K562 (cell line): ENCODE results near the gene RGPD4. TPM values are rescaled to one million over a fixed set of nuclear protein-coding genes. Genes with fewer than 3 reads are reported as not detected.
"Not testable (repeated sequence)": the region's sequence is repeated elsewhere in the genome, so short reads cannot be mapped to it uniquely, and the experiment has no call there.

ENCODE experiments used
- ATAC-seq: fragments of 200-7000 bp; cut with Tn5 transposase; 3 replicates; pipeline ENCODE4 v1.9.1; 2020; ENCODE audit warnings: moderate library complexity
- Bru-seq: library from RNA; stranded (reverse); fragments of 400-500 nt; gene quantifications from one replicate; lab custom pipeline; 2021; lab: Mats Ljungman, UMichigan
- BruChase-seq, 2 experiments: library from RNA; stranded (reverse); fragments of 400-500 nt; gene quantifications; one replicate each; lab custom pipeline; 2021; lab: Mats Ljungman, UMichigan
- BruUV-seq: library from RNA; stranded (reverse); fragments of 400-500 nt; replicated peaks from 2 replicates; lab custom pipeline; 2021; lab: Mats Ljungman, UMichigan
- CTCF ChIA-PET: fragments of 300-600 bp; formaldehyde crosslinking; extraction: SDS; loops from one replicate; lab custom pipeline; 2021; ENCODE audit warnings: low intra/inter-chr PET ratio; lab: Yijun Ruan, JAX
- POLR2A ChIA-PET: fragments of 300-600, 350-650 bp; sonication (Branson Sonifier 250); formaldehyde crosslinking; extraction: SDS; loops from one replicate; lab custom pipeline; 2021; ENCODE audit warnings: antibody characterized with exemption, inconsistent platforms; lab: Yijun Ruan, JAX
- DNase-seq, 4 experiments: peaks; one replicate each; pipeline versions ENCODE4 v3.0.0 to v3.0.0-alpha.2; 2011 to 2018; ENCODE audit warnings: low spot score in 3 of 4, mixed read lengths in 3 of 4; ENCODE audit errors: extremely low read depth in 1 of 4
- FAIRE-seq: peaks from 2 replicates; lab custom pipeline; 2011; peaks lifted over from hg19 to GRCh38; lab: Jason Lieb, UNC
- H2AFZ ChIP-seq: 2 replicates; pipeline ENCODE4 v1.6.0; 2011; ENCODE audit warnings: low read depth, low read length, control low read depth, inconsistent platforms
- H3K27ac ChIP-seq: fragments of 200-600 bp; 3 replicates; pipeline ENCODE4 v1.8.0; 2011; ENCODE audit warnings: low read depth, mild to moderate bottlenecking, control low read depth, inconsistent platforms, low read length, moderate library complexity, mixed read lengths; ENCODE audit errors: extremely low read depth
- H3K27me3 ChIP-seq, 2 experiments: fragments of 300-600 bp in 1 of 2; 2 replicates in 1 of 2; 3 replicates in 1 of 2; pipeline versions ENCODE4 v1.6.0 to v1.8.0; 2011; ENCODE audit warnings: inconsistent platforms in 2 of 2, low read length in 2 of 2, mild to moderate bottlenecking in 1 of 2, mixed read lengths in 1 of 2, moderate library complexity in 1 of 2; ENCODE audit not compliant: control insufficient read depth in 2 of 2, insufficient read depth in 2 of 2
- H3K36me3 ChIP-seq: fragments of 300-600 bp; 3 replicates; pipeline ENCODE4 v1.8.0; 2011; ENCODE audit warnings: mild to moderate bottlenecking, low read length, inconsistent platforms; ENCODE audit not compliant: control insufficient read depth, insufficient read depth
- H3K4me1 ChIP-seq, 2 experiments: fragments of 200-600 bp in 1 of 2; replicated peaks in 1 of 2; 2 replicates in 1 of 2; 3 replicates in 1 of 2; pipeline versions ENCODE4 v1.5.1 to v1.8.0; 2011; ENCODE audit warnings: inconsistent platforms in 2 of 2, low read length in 2 of 2, mild to moderate bottlenecking in 1 of 2, mixed read lengths in 1 of 2, moderate library complexity in 1 of 2; ENCODE audit not compliant: control insufficient read depth in 2 of 2, insufficient read depth in 2 of 2
- H3K4me2 ChIP-seq: 2 replicates; pipeline ENCODE4 v1.6.1; 2011; ENCODE audit warnings: low read length, control low read depth, inconsistent platforms, mixed read lengths; ENCODE audit not compliant: insufficient read depth
- H3K4me3 ChIP-seq: fragments of 200-600 bp; sonication (generic), shearing (Covaris generic); 2 replicates; pipeline ENCODE4 v1.5.1; 2016; ENCODE audit warnings: control low read depth, inconsistent platforms
- H3K79me2 ChIP-seq: fragments of 200-600 bp; 3 replicates; pipeline ENCODE4 v1.8.0; 2011; ENCODE audit warnings: low read length, inconsistent platforms; ENCODE audit not compliant: control insufficient read depth, insufficient read depth
- H3K9ac ChIP-seq, 2 experiments: 2 replicates each; pipeline versions ENCODE4 v1.6.0 to v1.6.1; 2011; ENCODE audit warnings: low read depth in 2 of 2, low read length in 2 of 2, control low read depth in 1 of 2, inconsistent platforms in 1 of 2, mild to moderate bottlenecking in 1 of 2, mixed read lengths in 1 of 2; ENCODE audit not compliant: insufficient read depth in 1 of 2
- H3K9me1 ChIP-seq: one replicate; pipeline ENCODE4 v1.6.0; 2011; ENCODE audit warnings: inconsistent platforms, mild to moderate bottlenecking, low read length, moderate library complexity; ENCODE audit not compliant: control insufficient read depth, insufficient read depth
- H3K9me3 ChIP-seq: replicated peaks from 2 replicates; pipeline ENCODE4 v1.5.1; 2011; ENCODE audit warnings: low read depth, low read length, inconsistent platforms; ENCODE audit not compliant: control insufficient read depth, insufficient read depth
- H4K20me1 ChIP-seq: replicated peaks from 2 replicates; pipeline ENCODE4 v1.6.1; 2011; ENCODE audit warnings: low read length, inconsistent platforms, mixed read lengths; ENCODE audit not compliant: control insufficient read depth, insufficient read depth
- AFF1 ChIP-seq, 2 experiments: fragments of 450-650 bp; IDR thresholded peaks; 2 replicates each; pipeline ENCODE4 v1.6.1; 2018; ENCODE audit warnings: mild to moderate bottlenecking in 2 of 2, low read depth in 1 of 2; ENCODE audit not compliant: partially characterized antibody in 2 of 2
- ATF7 ChIP-seq: fragments of 450-650 bp; IDR thresholded peaks from 2 replicates; pipeline ENCODE4 v1.7.1; 2014; ENCODE audit warnings: mild to moderate bottlenecking, moderate library complexity
- FOXM1 ChIP-seq, 2 experiments: fragments of 450-650 bp in 1 of 2; sonication (generic) in 1 of 2; formaldehyde crosslinking in 1 of 2; IDR thresholded peaks; 2 replicates each; pipeline versions ENCODE4 v1.6.1 to v1.9.0; 2017 to 2022; ENCODE audit warnings: low read depth in 2 of 2, mild to moderate bottlenecking in 2 of 2, missing genetic modification reagents in 1 of 2, moderate library complexity in 1 of 2
- NCOA2 ChIP-seq, 2 experiments: fragments of 450-650 bp; IDR thresholded peaks; 2 replicates each; pipeline ENCODE4 v1.6.1; 2018; ENCODE audit warnings: mild to moderate bottlenecking in 2 of 2, moderate library complexity in 1 of 2; ENCODE audit not compliant: partially characterized antibody in 2 of 2
- RAD21 ChIP-seq, 2 experiments: fragments of 250-450 bp in 1 of 2; fragments of 450-650 bp in 1 of 2; sonication (Bioruptor Pico) in 1 of 2; formaldehyde crosslinking in 1 of 2; IDR thresholded peaks in 1 of 2; conservative IDR thresholded peaks in 1 of 2; 2 replicates each; pipeline versions ENCODE4 v1.4.0 to v1.8.0; 2020 to 2022; ENCODE audit warnings: mild to moderate bottlenecking in 2 of 2, moderate library complexity in 1 of 2
- XRCC3 ChIP-seq: fragments of 450-650 bp; IDR thresholded peaks from 2 replicates; pipeline ENCODE4 v1.6.1; 2017; ENCODE audit warnings: mild to moderate bottlenecking, moderate library complexity
- ZBTB17 ChIP-seq: fragments of 450-650 bp; formaldehyde crosslinking; IDR thresholded peaks from 2 replicates; pipeline ENCODE4 v1.4.0; 2020; ENCODE audit warnings: mild to moderate bottlenecking
- WGBS: fragments of 100-300 bp; shearing (Covaris generic); methylation state at CpG from one replicate; pipeline ENCODE4 v1.1.6; 2016; ENCODE audit warnings: low coverage, mixed read lengths; ENCODE audit not compliant: insufficient coverage; ENCODE audit errors: missing lambda C conversion rate; 5-methylcytosine and 5-hydroxymethylcytosine counted together
- in situ Hi-C: fragments of 300-500 bp; cut with MboI; formaldehyde crosslinking; loops from 4 replicates; pipeline ENCODE4 v1.15.0; 2018; ENCODE audit warnings: inconsistent platforms, mixed read lengths
- intact Hi-C: fragments of 100-400 bp; cut with micrococcal nuclease; formaldehyde crosslinking; loops from 2 replicates; pipeline ENCODE4 v1.14.2; 2022
- long read RNA-seq, 3 experiments: library from polyadenylated mRNA in 2 of 3; library from RNA in 1 of 3; unstranded in 2 of 3; stranded (forward) in 1 of 3; transcript quantifications; one replicate each; pipeline ENCODE4 v2.0.0, GENCODE V29; 2019 to 2022
- polyA minus RNA-seq, 3 experiments: library from RNA; depleted of rRNA, polyadenylated mRNA; stranded (reverse); fragments of >200 nt; gene quantifications; 2 replicates each; pipeline ENCODE4 v1.2.3, GENCODE V29; 2011
- polyA plus RNA-seq, 8 experiments: library from polyadenylated mRNA; depleted of rRNA in 4 of 8; stranded (reverse) in 5 of 8; unstranded in 3 of 8; fragments of >200 nt; fragmentation: Nextera tagmentation in 2 of 8; fragmentation: Illumina TruSeq in 1 of 8; extraction: Ambion mirVana in 2 of 8; extraction: Trizol in 1 of 8; gene quantifications; 2 replicates each; pipeline versions ENCODE4 v1.2.1 to v1.2.3, GENCODE V29; 2011 to 2014; ENCODE audit warnings: inconsistent platforms in 1 of 8, missing spikeins in 1 of 8
- total RNA-seq, 7 experiments: library from RNA; depleted of rRNA in 6 of 7; stranded (reverse); fragments of >200 nt in 6 of 7; fragmentation: Illumina TruSeq in 2 of 7; extraction: Trizol in 2 of 7; gene quantifications; 2 replicates each; pipeline versions ENCODE4 v1.2.1 to v1.2.3, GENCODE V29; 2011 to 2021; ENCODE audit warnings: low replicate concordance in 1 of 7

RGPD4 gene
- 0.09 TPM in 1 of 2 replicates, not detected in the other for total RNA-seq (2011; cell fraction: chromatin; rRNA removed; ENCODE audit: low replicate concordance)
- not detected in 2 replicates for total RNA-seq (2011; cell fraction: nucleolus; rRNA removed)
- not detected in 2 replicates for total RNA-seq (2011; cell fraction: nucleoplasm; rRNA removed)
- total RNA-seq (2014; rRNA removed) (not detected in 2 replicates), total RNA-seq (2014; rRNA removed; fragmentation: Illumina TruSeq; extraction: Trizol) (0.04 TPM in 1 of 2 replicates, not detected in the other), total RNA-seq (2015; rRNA removed; fragmentation: Illumina TruSeq; extraction: Trizol) (not detected in 2 replicates), total RNA-seq (2021) (not detected in 2 replicates), polyA plus RNA-seq (2011; rRNA removed) (not detected in 2 replicates), polyA plus RNA-seq (2014; fragmentation: Illumina TruSeq; extraction: Trizol) (not detected in 2 replicates), polyA plus RNA-seq (2014; fragmentation: Nextera tagmentation; extraction: Ambion mirVana) (not detected), polyA plus RNA-seq (2014; rRNA removed) (not detected in 2 replicates), polyA minus RNA-seq (2011; rRNA and poly(A)+ RNA removed) (0.03 TPM in 1 of 2 replicates, not detected in the other), Bru-seq, nascent RNA (percentile 21 among the genes with signal in this experiment), BruChase-seq, experiment 1, labeled RNA remaining after a 2-hour chase (percentile 22 among the genes with signal in this experiment), BruChase-seq, experiment 2, labeled RNA remaining after a 6-hour chase (percentile 22 among the genes with signal in this experiment)
- not detected in 2 replicates for polyA plus RNA-seq (2011; cell fraction: cytosol; rRNA removed)
- not detected in 2 replicates for polyA plus RNA-seq (2011; cell fraction: nucleus; rRNA removed)
- not detected in 2 replicates for polyA plus RNA-seq (2012)
- polyA minus RNA-seq (2011; cell fraction: cytosol; rRNA and poly(A)+ RNA removed), result not detected in 2 replicates
- polyA minus RNA-seq (2011; cell fraction: nucleus; rRNA and poly(A)+ RNA removed), result not detected in 2 replicates
- long read RNA-seq, experiment 1, result 0 reads
- long read RNA-seq, experiment 2, result 0 reads
- long read RNA-seq, experiment 3, result 0 reads

- H3K9me1 ChIP-seq, H3K9ac ChIP-seq, FAIRE-seq, H3K36me3 ChIP-seq, CTCF ChIA-PET, DNase-seq, H4K20me1 ChIP-seq, H3K4me3 ChIP-seq, H3K4me2 ChIP-seq, H3K9me3 ChIP-seq, H3K27me3 ChIP-seq, BruUV-seq, H3K27ac ChIP-seq, H3K79me2 ChIP-seq, H3K4me1 ChIP-seq, POLR2A ChIA-PET, ATAC-seq, H2AFZ ChIP-seq, intact Hi-C loops, in situ Hi-C loops: not testable (repeated sequence)
- WGBS, result 28% methylated on average over 16 of the region's 43 CpGs
These were observed at the start of gene RGPD4 for GRCh38 chr2:107826749-107827148. RGPD4 (plus strand) TSS chr2:107826892; CDS start chr2:107827014, 122 bp downstream.

DNA sequence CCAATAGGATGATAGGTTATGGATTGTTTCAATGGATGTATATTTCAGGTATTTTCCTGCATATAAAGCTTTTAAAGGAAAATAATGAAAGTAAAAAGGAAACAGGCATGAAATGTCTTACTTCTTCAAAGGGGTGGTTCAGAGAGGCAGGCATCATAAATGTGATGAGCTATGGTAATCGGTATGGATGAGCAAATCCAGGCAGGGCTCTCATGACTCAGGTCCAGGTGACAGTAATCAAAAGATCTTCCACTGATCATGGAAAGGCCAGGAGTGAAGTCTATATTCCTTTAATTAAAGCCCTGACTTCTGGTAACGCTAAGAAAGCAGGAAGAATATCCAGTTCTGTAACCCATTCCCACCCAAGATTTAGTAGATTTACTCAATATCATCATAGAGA, 48.7 kb upstream of the RGPD4 start:
- 0% methylated on average over 2 of the region's 2 CpGs for WGBS
- no peak overlapping the region for H3K4me2 ChIP-seq
- BruUV-seq, result no TSS peak
- intact Hi-C loops, result no loop called here
- no peak overlapping the region for H3K9ac ChIP-seq
- no peaks in the 10 kb centered on the region for H4K20me1 ChIP-seq
- no peak overlapping the region for H3K27ac ChIP-seq
- H3K79me2 ChIP-seq, result no peaks in the 10 kb centered on the region
- no peaks in the 10 kb centered on the region for H3K9me3 ChIP-seq
- no peaks in the 10 kb centered on the region for H3K36me3 ChIP-seq
- no peak overlapping the region for H3K4me3 ChIP-seq
- no peak for ATAC-seq
- H3K27me3 ChIP-seq, result peaks cover 3 to 4% of the 10 kb centered on the region in 2 experiments; a peak in 2 of 5 replicates
- CTCF ChIA-PET, result no interaction called here
- H3K4me1 ChIP-seq, result no peaks in the 10 kb centered on the region
- no peak for DNase-seq
- in situ Hi-C loops, result no loop called here
- POLR2A ChIA-PET, result no interaction called here
- H2AFZ ChIP-seq, result no peak overlapping the region
- no peak for FAIRE-seq
- H3K9me1 ChIP-seq, result no peaks in the 10 kb centered on the region
- no peak for TF ChIP-seq AFF1 (IDR thresholded peaks at IDR 0.05; ENCODE audit: low read depth in 1 of 2, partially characterized antibody in 2 of 2)
- no peak for TF ChIP-seq NCOA2 (IDR thresholded peaks at IDR 0.05; ENCODE audit: partially characterized antibody in 2 of 2)
- no peak for TF ChIP-seq ATF7
- TF ChIP-seq ZBTB17 (CRISPR knock-in tag), result no peak
- TF ChIP-seq XRCC3, result no peak
- TF ChIP-seq RAD21 (CRISPR knock-in tag; conservative IDR thresholded peaks at IDR 0.05 in 1 of 2, IDR thresholded peaks at IDR 0.05 in 1 of 2), result no peak
- no peak for TF ChIP-seq FOXM1 (IDR thresholded peaks at IDR 0.05; ENCODE audit: low read depth)
- TF ChIP-seq FOXM1 (CRISPR knock-in tag; IDR thresholded peaks at IDR 0.05; ENCODE audit: low read depth), result no peak
